Endothelial cell of umbilical vein (primary cell): ENCODE measurements around the gene SLC35B2. TPM values are rescaled to one million over a fixed set of nuclear protein-coding genes. Genes with fewer than 3 reads are reported as not detected.

Source experiments
- BruUV-seq: library from RNA; stranded (reverse); fragments of 400-500 nt; replicated peaks from 2 replicates; lab custom pipeline; 2021; lab: Mats Ljungman, UMichigan
- CTCF ChIA-PET: fragments of 300-600, 350-600 bp; sonication (Branson Sonifier 250); formaldehyde crosslinking; loops from one replicate; lab custom pipeline; 2021; ENCODE audit warnings: antibody characterized with exemption, inconsistent platforms; lab: Charles Lee
- POLR2A ChIA-PET: fragments of 300-600, 350-600 bp; sonication (Branson Sonifier 250); formaldehyde crosslinking; loops from one replicate; lab custom pipeline; 2021; ENCODE audit warnings: antibody characterized with exemption, inconsistent platforms; lab: Charles Lee
- DNase-seq: peaks from one replicate; pipeline ENCODE4 v3.0.0-alpha.2; 2011; ENCODE audit warnings: low read depth, low spot score
- FAIRE-seq: peaks from 2 replicates; lab custom pipeline; 2011; peaks lifted over from hg19 to GRCh38; lab: Jason Lieb, UNC
- H2AFZ ChIP-seq: 2 replicates; pipeline ENCODE4 v1.6.0; 2012; ENCODE audit warnings: low read depth, low read length, control low read depth, inconsistent platforms
- H3K27ac ChIP-seq: 2 replicates; pipeline ENCODE4 v1.5.1; 2011; ENCODE audit warnings: low read depth, mild to moderate bottlenecking, control low read depth, low read length, moderate library complexity; ENCODE audit not compliant: insufficient read depth
- H3K27me3 ChIP-seq, 2 experiments: 2 replicates each; pipeline versions ENCODE4 v1.6.0 to v1.6.1; 2011; ENCODE audit warnings: low read length in 2 of 2, mixed read lengths in 1 of 2; ENCODE audit not compliant: control insufficient read depth in 2 of 2, insufficient read depth in 2 of 2
- H3K36me3 ChIP-seq, 2 experiments: 2 replicates in 1 of 2; 3 replicates in 1 of 2; pipeline ENCODE4 v1.5.1; 2011; ENCODE audit warnings: low read length in 2 of 2, mild to moderate bottlenecking in 1 of 2, moderate library complexity in 1 of 2; ENCODE audit not compliant: control insufficient read depth in 2 of 2, insufficient read depth in 2 of 2; ENCODE audit errors: extremely low read depth in 1 of 2
- H3K4me1 ChIP-seq: 3 replicates; pipeline ENCODE4 v1.5.1; 2011; ENCODE audit warnings: mild to moderate bottlenecking, low read length; ENCODE audit not compliant: control insufficient read depth, insufficient read depth; ENCODE audit errors: extremely low read depth
- H3K4me2 ChIP-seq: 2 replicates; pipeline ENCODE4 v1.6.1; 2011; ENCODE audit warnings: low read length, control low read depth, mixed read lengths; ENCODE audit not compliant: insufficient read depth
- H3K4me3 ChIP-seq, 3 experiments: fragments of 200-600 bp in 1 of 3; sonication (generic), shearing (Covaris generic) in 1 of 3; replicated peaks in 1 of 3; 2 replicates each; pipeline ENCODE4 v1.5.1; 2011 to 2016; ENCODE audit warnings: control low read depth in 3 of 3, low read length in 3 of 3, mild to moderate bottlenecking in 2 of 3, inconsistent platforms in 1 of 3, low read depth in 1 of 3, moderate library complexity in 1 of 3; ENCODE audit not compliant: insufficient read depth in 1 of 3
- H3K79me2 ChIP-seq: 2 replicates; pipeline ENCODE4 v1.6.0; 2012; ENCODE audit warnings: low read length, inconsistent platforms; ENCODE audit not compliant: control insufficient read depth, insufficient read depth
- H3K9ac ChIP-seq: replicated peaks from 2 replicates; pipeline ENCODE3; 2011; ENCODE audit warnings: low read length, control low read depth; ENCODE audit not compliant: insufficient read depth; ENCODE audit errors: extremely low read depth
- H3K9me1 ChIP-seq: replicated peaks from 3 replicates; pipeline ENCODE4 v1.6.0; 2011; ENCODE audit warnings: mild to moderate bottlenecking, low read length; ENCODE audit not compliant: control insufficient read depth, insufficient read depth; ENCODE audit errors: extremely low read depth
- H3K9me3 ChIP-seq: replicated peaks from 2 replicates; pipeline ENCODE4 v1.5.1; 2012; ENCODE audit warnings: low read length, inconsistent platforms; ENCODE audit not compliant: control insufficient read depth, insufficient read depth
- H4K20me1 ChIP-seq: replicated peaks from 2 replicates; pipeline ENCODE3; 2011; ENCODE audit warnings: mild to moderate bottlenecking, low read length; ENCODE audit not compliant: control insufficient read depth, insufficient read depth; ENCODE audit errors: extremely low read depth
- JUN ChIP-seq: IDR thresholded peaks from 2 replicates; pipeline ENCODE4 v1.6.1; 2011; ENCODE audit warnings: borderline replicate concordance, low read depth; ENCODE audit not compliant: insufficient read length, insufficient read depth
- MYC ChIP-seq: IDR thresholded peaks from one replicate; pipeline ENCODE4 v1.6.1; 2011; ENCODE audit warnings: mild to moderate bottlenecking, low read depth, low read length
- POLR2AphosphoS5 ChIP-seq: IDR thresholded peaks from 2 replicates; pipeline ENCODE4 v1.6.1; 2012; ENCODE audit warnings: low read depth, mild to moderate bottlenecking, control low read depth, low read length, moderate library complexity; ENCODE audit not compliant: insufficient read depth
- dilution Hi-C: fragments of 300-500 bp; cut with MboI; formaldehyde crosslinking; loops from one replicate; pipeline ENCODE4 v1.15.0; 2019; ENCODE audit warnings: low sequenced_read_pairs; ENCODE audit not compliant: extremely low pct_ligation_motif_present
- intact Hi-C: fragments of 100-400 bp; cut with micrococcal nuclease; formaldehyde crosslinking; loops from one replicate; pipeline ENCODE4 v1.10.0; 2022
- polyA plus RNA-seq, 4 experiments: library from polyadenylated mRNA; depleted of rRNA in 3 of 4; stranded (reverse) in 3 of 4; unstranded in 1 of 4; fragments of >200 nt; gene quantifications; 2 replicates each; pipeline versions ENCODE4 v1.2.1 to v1.2.3, GENCODE V29; 2011 to 2012; ENCODE audit warnings: missing spikeins in 1 of 4
- total RNA-seq: library from RNA; stranded (reverse); gene quantifications from 2 replicates; pipeline ENCODE4 v1.2.3, GENCODE V29; 2021

Gene SLC35B2
- total and polyA plus RNA-seq, 2 donors (not counting 3 experiments of a cell fraction or from before 2014, with no cell fraction given), result 53.4 to 112 TPM

- peak overlapping the region; percentile 68 for H3K9ac ChIP-seq
- no peak for TF ChIP-seq JUN
- TF ChIP-seq MYC, result peak; percentile 23
- peak; percentile 21 for TF ChIP-seq POLR2AphosphoS5
- H3K27ac ChIP-seq, result peak overlapping the region; percentile 76
- peaks cover 2 to 3% of the 10 kb centered on the region in 2 experiments for H3K27me3 ChIP-seq
- dilution Hi-C loops (no loop called here), intact Hi-C loops (loop anchor here (2.0 kb wide), 1 partner anchor 123 kb away; the partner anchor contains the start of gene CDC5L)
- TSS peak; percentile 33 for BruUV-seq
- peak overlapping the region; percentile 88 for H3K4me2 ChIP-seq
- peaks cover 28% of the 10 kb centered on the region for H3K4me1 ChIP-seq
- H4K20me1 ChIP-seq, result no peaks in the 10 kb centered on the region
- peaks cover 26% of the 10 kb centered on the region for H3K79me2 ChIP-seq
- peaks cover 3 to 19% of the 10 kb centered on the region in 2 experiments for H3K36me3 ChIP-seq
- H3K4me3 ChIP-seq, result peak overlapping the region; percentile 37 to 78 (median 63)
- H2AFZ ChIP-seq, result no peak overlapping the region
- CTCF ChIA-PET, result interaction anchor here (1.1 to 1.6 kb wide), 4 partner anchors 9 to 41 kb away, joined by 3 to 5 read pairs (median 4); partner anchors contain the start of gene HSP90AB1
- POLR2A ChIA-PET, result interaction anchor here (0.6 to 1.5 kb wide), 2 partner anchors 17 to 85 kb away, joined by 3 to 5 read pairs; partner anchors contain the start of gene HSP90AB1
- H3K9me3 ChIP-seq, result no peaks in the 10 kb centered on the region
- FAIRE-seq, result peak; percentile 89
- peak; percentile 40 for DNase-seq
- H3K9me1 ChIP-seq, result no peaks in the 10 kb centered on the region
These were observed 6.2 kb upstream of the SLC35B2 start for GRCh38 chr6:44263354-44264100.
